Activated CD8-positive, alpha-beta memory T cell treated with anti-CD3 and anti-CD28 coated beads for 48 hours (primary cell): ENCODE results near the gene FAM229A.
A peak's percentile ranks its signal among the peaks of the same experiment; 100 is the strongest.

Experiments used
- DNase-seq, 3 experiments: peaks; one replicate each; pipeline ENCODE4 v3.0.0-alpha.2; 2020; ENCODE audit warnings: low read depth in 2 of 3, low spot score in 2 of 3

FAM229A gene

DNA sequence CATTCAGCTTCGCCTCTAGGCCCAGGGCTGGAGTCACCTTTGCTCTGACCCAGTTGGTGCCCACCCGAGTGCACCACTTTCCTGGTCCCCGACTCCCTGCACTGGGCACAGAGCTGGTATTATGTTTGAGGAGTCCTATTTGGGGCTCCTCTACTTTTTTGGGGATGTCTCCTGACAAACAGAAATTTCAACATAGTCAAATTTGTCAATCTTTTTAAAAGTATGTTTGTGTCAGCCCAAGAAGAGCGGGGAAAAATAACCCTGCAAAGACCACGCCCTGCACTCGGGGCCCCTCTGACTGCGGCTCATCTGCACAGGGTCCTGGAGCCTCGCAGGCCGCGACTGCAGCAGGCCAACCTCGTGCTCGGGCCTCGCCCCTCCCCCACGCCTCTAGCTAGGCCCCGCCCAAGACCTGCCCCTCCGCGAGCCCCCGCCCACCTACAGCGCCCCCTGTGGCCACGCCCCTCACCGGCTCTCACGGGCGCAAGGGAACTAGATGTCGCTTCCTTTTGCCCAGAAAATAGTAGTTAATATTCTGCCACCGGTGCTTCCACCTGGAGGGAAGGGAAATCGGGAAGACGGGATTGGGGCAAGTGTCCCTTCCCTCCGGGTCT lies 11.4 kb downstream of the FAM229A start:
- DNase-seq, result peak; percentile 47 to 80 (median 75)

DNA sequence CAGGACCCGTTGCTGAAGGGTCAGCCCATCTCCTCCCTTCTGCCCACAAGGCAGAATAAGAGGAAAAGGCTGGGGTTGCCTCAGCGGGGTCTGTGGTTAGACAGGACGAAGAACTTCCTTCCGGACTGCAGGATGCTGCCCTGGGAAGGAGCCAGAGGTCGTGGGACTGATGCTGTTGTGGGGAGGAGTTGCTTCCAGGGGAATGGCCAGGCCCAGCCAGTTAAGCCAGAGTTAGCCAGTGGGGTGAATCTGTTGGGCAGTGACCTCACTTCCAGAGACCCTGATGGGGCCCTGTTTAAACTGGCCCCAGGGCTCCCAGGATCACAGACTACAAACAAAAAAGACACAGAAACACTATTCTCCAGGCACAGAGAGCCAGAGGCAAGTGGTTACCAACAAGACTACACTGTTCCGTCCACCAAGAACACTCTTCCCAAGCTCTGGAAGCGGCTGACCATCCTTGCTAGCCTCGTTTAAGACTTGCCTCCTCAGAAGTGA lies 13.0 kb downstream of the FAM229A start:
- DNase-seq, result no peak

DNA sequence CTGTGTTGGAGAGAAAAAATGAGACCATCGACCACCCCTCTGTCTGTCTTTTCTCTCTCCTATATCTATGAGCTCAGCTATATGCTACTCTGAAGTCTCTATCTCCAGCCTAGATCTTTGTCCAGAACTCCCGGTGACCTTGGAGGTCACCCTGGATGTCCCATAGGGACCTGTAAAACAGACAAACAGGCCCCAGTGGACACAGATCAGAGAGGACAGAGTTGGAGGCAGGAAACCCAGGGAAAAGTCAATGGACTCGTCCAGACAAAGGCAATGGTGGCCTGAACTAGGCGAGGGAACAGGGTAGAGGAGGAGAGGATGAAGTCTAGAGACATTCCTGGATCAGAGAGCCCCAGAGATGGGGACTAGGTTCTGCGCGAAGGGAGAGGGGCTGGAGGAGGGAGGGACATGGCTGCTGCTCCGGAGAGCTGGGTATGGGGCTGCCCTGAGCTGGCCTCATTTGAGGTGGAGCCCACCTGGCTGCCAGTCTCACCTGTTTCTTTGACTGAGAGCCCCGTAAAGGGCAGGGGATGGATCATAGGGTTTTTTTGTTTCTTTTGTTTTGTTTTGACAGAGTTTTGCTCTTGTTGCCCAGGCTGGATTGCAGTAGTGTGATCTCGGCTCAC lies 15.6 kb downstream of the FAM229A start:
- no peak for DNase-seq

DNA sequence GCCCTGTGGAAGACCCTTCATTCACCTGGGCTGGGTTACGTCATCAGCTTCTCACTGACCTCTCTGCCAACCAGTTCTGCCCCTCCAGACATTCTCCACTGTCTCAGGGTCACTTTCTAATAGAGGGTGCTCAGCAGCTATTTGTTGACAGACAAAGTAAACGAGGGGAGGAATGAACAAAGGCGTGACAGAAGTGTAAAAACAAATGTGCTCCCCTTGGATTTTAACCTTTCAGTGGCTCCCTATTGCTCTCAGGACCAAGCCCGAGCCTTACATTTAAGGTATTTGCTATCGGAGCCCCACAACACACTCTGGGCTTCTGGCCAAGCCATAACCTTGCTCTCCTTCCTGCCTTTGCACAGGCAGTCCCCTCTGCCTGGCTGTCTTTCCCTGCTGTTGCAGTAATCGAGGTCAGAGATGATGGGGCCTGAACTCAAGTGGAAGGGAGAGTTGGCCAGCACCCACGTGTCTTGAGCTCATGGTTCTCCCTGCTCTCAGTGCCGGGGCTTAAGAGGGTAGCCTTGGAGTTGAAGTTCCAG lies 16.9 kb downstream of the FAM229A start:
- DNase-seq, result no peak

DNA sequence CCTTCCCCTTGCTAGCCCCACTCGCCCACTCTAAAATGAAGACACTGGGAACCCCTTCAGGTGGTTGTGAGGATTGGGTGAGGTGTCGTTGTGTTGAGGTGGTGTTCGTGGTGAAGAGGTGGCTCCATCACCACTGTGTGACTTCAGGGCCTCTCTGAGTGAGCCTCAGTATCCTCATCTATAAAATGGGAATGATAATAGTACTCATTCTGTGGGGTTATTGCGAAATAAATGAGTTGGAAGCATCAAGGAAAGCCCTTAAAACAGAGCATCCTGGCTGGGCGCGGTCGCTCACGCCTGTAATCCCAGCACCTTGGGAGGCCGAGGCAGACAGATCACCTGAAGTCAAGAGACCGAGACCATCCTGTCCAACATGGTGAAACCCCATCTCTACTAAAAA lies 19.6 kb downstream of the FAM229A start:
- no peak for DNase-seq

DNA sequence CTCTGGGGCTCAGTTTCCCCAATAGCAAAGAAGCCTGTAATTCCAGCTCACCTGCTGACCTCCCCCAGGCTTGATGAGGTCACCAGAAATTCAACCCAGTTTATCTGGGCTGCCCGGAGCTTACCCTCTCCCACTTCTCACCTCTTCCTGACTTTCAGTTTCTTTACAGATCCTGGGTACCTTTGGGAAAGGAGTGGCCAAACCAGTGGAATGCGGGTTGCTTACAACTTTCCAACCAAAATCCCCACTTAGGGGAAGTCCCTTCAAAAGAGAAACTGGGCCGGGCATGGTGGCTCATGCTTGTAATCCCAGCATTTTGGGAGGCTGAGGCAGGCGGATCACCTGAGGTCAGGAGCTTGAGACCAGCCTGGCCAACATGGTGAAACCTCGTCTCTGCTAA lies 20.3 kb downstream of the FAM229A start:
- no peak for DNase-seq

DNA sequence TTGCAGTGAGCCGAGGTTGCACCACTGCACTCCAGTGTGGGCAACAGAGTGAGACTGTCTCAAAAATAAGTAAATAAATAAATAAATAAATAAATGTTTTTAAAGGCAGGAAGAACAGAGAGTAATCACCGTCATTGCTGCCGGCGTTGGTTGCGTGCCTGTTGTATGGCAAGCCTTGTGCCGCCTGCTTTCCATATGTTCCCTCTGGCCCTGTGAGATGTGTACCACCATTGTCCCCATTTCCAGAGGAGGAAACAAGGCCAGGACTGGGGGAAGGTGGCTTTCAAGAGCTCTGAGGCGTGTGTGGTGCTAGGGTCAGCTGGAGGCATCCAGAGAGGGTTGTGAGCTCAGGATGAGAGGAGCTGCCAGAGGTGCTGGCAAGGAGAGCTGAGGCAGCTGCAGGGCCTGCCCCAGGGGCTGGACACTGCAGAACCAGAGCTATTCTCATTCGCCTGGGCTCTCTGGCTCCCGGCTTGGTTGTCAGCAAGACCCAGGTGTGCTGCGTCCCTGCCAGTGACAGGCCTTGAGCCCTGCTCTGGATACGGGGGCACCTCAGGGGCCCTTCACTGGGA lies 21.0 kb downstream of the FAM229A start:
- no peak for DNase-seq

DNA sequence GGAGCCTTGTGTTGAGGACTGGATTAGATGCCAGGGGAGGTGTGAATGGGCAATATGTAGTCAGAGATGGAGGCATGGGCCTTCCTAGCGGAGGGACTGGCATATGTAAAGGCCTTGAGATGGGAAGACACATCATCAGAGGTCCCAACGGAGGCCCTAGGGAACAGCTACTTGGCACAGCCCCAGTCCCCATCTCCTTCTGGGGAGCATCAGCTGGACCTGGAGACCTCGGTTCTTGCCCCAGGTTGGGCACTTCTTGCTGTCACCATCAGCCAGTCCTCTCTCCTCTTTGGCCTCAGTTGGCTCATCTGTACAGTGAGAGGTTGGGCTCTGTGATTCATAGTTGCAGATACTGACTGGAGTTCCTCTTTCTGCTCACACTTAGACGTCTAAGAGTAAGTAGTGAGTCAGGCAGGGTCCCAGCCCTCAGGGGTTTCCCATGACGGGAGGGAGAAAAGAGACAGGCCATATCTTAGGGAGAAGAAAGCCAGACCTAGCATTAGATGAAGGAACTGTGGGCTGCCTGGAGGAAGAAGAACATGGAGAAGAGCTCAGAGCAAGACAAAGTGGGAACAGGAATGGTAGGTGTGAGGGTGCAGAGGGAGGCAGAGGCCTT lies 22.8 kb downstream of the FAM229A start:
- DNase-seq, result no peak

DNA sequence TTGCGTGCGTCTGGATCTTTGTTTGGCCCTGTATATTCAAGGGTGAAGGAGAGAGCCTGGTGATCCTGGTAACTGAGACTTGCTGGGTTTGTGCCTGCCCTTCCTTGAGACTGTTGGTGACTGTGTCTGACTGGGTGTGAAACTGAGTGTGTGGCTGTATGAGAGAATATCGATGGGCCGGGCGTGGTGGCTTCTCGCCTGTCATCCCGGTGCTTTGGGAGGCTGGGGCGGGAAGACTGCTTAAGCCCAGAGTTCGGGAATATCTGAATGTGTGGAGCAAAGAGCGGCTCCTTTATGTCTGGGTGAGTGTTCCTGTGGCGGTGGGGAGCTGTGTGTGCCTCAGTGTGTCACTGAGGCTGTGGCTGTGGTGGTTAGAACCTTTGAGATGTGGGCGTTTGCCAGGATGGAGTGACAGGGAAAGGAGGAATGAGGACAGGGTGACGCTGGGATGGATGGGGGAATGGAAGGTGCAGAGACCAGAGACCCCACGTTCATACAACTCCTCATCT lies 23.6 kb downstream of the FAM229A start:
- no peak for DNase-seq

DNA sequence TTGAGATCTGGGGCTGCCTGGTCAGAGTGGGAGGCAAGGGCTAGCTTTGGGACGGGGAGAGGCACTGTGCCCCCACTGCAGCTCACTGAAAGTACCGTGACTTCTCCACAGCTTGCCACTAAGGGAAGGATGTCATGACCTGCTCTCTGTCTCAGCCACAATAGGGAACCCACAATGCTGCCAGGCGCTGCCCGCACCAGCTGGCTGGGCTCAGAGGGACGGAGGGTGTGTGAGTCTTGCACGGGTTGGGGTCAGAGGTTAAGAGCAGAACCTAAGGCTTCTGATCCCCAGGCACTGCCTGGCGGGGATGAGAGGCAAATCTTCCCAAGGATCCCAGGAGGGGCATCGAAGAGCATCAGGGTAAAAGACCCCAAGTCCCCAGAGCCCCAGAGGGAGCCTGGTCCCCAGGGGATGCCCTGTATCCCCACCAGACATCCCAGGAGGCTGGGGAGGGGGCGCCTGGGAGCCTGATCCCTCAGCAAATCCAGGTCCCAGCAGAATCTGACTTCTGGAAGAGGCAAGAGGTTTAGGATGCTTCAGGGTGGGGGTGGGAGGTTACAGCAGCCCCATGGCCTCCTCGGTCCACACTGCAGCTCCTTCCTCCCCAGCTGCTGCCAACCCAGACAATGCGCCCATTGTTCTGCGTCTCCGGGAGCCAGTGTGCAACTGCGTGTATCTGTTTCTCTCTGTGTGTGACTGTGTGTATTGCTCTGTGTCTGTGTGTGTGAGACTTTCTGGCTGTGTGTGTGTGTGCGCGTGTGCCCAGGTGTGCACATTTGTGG lies 24.2 kb downstream of the FAM229A start:
- DNase-seq, result no peak

DNA sequence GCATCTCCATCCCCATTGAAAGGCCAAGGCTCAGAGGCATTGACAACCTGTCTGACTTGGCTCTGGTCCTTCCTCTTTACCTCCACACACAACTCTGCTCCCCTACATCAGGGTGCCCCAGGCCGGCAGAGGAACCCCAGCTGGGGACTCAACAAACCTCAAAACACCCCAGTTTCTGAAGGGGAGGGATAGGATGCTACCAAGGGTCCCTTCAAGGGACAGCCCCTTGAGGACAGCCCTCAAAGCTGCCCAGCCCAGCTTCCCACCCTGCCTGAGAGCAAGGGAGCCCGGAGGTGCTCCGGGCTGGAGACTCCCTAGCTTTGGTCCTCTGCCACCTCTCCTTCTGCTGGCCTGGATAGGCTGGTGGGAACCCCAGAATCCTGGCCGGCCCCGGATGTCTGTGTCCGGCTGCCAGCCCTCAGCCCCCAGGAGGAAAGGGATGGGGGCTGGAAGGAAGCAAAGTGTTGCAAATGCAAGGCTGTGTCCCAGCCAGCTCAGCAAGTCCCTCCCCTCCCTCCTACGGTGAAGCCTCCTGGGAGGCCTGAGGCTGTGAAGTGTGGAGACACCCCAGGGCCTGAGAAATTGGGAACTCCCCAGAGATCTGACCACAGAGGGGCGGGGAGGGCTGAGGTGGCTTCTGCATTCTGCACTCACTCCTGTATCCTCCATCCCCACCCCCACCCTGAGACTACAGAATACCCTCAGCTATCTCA lies 25.2 kb downstream of the FAM229A start:
- DNase-seq, result peak in 1 of 3 experiments; percentile 49

DNA sequence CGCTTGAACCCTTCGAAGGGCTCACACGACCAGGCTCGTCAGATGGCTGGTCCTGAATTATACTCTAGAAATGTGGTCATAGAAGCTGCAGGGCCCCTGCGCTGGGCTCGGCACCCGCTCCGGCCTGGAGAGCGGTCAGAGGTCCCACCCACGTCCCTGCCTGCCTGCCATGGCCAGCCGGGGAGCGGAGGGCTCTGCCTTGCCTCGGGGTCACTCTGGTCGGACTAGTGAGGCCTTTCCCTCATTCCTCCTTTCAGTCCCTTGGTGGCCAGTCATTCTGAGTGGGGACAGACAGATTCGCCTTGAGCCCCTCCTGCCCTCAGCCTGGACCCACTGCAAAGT lies 25.7 kb downstream of the FAM229A start:
- DNase-seq, result no peak

DNA sequence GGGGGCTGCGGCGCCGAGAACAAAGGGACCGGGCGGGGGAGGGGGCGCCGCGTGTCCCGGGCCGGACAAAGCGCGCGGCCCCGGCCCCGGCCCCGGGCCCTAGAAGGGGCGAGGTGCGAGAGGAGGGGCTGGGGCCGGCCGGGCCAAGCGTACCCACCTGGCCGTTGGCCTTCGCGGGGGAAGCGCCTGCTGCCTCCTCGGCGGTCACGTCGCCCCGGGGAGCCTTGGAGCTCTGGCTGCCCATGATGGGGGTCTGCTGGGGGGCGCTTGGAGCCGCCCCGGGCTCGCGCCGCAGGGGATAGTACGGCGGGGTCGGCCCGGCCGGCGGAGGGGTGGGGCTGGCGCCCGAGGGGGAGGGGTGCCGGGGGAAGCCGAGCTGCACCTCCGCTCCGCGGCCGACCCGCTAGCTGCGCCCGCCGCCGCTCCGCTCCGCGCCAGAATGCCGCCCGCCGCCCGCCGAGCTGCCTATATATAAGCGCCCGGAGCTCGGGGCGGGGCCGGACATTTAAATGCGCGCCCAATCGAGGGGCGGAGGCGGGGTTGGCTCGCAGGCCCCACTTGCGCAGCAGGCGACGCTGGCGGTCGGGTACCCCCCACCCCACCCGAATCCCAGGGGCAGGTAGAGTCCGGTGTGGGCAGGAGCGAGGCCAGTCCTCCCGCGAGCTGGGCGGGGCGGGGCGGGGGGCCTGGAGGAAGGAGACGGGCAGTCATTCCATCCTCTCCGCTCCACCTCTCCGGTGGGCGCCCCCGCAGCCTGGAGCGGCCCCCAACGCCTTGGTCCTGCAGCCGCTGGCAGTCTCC lies 26.3 kb downstream of the FAM229A start, which contains the start of gene MARCKSL1:
MARCKSL1 (minus strand) TSS at position 444 of the 801 bp plus-strand sequence; CDS start at position 244, 200 bp downstream.
- peak; percentile 70 to 83 (median 81) for DNase-seq

DNA sequence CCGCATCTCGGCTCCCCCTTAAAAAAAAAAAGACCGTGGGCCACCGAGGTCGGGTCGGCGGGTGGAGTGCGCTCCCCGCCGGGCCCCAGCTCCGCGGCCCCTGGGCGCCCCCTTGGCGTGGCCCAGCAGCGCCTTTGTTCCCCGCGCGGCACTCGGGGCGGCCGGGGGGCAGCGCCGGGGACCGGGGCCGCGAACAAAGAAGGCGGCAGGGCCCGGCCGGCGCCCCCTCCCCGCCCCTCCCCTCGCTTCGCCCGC lies 26.8 kb downstream of the FAM229A start:
- DNase-seq, result no peak

DNA sequence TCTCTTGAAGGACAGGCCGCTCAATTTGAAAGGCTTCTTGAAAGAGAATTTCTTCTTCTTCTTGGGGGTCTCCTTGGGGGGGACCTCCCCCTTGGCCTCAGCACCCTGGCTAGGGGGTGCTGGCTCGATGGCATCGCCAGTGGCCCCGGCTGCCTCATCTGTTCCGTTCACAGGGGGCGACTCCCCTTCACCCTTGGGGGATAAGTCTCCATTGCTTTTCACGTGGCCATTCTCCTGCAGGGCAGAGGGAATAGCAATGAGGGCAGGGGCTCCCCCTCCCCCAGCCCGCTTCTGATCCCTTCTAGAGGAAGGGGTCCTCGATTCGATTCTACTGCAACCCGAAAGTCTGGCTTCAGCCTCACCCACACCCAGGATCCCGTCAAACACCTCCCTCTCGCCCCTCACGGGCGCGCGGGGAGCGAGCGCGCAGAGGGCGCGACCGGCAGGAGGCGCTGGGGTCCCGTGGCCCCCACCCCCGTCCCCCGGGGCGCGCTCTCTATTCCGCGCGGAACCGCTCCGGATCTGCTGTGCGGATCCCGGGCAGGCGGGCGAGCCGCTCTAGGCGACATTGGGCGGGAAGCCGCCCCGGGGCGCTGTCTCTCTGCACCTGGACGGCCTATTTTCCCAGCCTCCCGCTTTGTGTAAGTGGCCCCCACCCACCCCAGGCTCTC lies 27.3 kb downstream of the FAM229A start:
- DNase-seq, result peak in 1 of 3 experiments; percentile 34

DNA sequence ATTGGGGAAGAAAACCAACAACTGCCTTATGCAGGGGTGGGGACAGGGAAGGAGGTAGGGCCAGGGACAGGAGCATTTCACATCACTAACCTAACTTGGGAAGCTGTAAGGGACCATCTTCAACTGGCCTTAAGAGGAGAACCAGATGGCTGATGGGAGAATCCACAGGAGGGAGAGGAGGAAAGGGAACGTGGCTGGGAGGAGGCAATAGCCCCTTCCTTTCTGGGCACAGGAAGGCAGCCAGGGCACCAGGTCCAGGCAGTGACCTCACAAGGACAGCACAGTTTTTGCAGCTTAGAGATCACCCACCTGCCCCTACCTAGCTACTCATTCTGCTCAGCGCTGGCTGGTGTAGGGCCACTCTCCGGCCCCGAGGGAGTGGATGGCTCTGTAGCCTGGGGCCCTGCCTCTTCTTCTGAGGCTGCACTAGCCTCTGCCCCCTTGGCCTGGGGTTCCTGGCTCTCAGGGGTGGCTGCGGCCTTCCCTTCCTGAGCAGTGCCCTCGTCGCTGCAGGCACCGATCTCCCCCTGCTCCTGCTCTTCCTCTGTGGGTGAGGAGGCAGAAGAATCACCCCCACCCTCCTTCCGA lies 27.9 kb downstream of the FAM229A start:
- no peak for DNase-seq

DNA sequence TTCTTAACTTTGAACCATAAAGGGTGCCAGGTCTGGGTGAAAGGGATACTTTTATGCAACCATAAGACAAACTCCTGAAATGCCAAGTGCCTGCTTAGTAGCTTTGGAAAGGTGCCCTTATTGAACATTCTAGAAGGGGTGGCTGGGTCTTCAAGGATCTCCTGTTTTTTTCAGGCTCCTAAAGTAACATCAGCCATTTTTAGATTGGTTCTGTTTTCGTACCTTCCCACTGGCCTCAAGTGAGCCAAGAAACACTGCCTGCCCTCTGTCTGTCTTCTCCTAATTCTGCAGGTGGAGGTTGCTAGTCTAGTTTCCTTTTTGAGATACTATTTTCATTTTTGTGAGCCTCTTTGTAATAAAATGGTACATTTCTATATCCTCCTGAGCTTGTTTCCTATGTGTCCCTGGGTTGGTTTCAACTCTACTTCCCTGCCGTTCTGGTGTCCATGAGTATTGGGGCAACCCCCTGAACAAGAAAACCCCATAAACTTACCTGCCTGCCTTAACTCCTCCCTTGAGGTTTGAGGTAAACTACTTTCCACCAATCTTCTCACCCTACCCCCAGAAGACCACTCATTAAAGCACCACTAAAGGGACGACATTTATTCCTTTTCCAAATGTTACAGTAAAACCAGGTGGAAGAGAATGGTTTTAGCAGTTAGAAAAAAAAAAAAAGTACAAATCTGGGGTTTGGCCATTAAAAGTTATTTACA lies 28.9 kb downstream of the FAM229A start:
- DNase-seq, result no peak
